Nephron progenitor cell (in vitro differentiated cells): ENCODE results near the gene OR5B2.
"Not testable (repeated sequence)": the region's sequence is repeated elsewhere in the genome, so short reads cannot be mapped to it uniquely, and the experiment has no call there.

Source experiments
- DNase-seq: peaks from one replicate; pipeline ENCODE4 v3.0.0; 2021
- H3K27ac Mint-ChIP-seq: 2 replicates; pipeline ENCODE4 v1.8.0; 2021; ENCODE audit warnings: mild to moderate bottlenecking, moderate library complexity, mixed read lengths
- H3K27me3 Mint-ChIP-seq: 2 replicates; pipeline ENCODE4 v1.8.0; 2021; ENCODE audit warnings: mild to moderate bottlenecking, low read depth, mixed read lengths; ENCODE audit not compliant: poor library complexity
- H3K36me3 Mint-ChIP-seq: 2 replicates; pipeline ENCODE4 v1.8.0; 2021; ENCODE audit warnings: low read depth, mixed read lengths
- H3K4me1 Mint-ChIP-seq: 2 replicates; pipeline ENCODE4 v1.8.0; 2021; ENCODE audit warnings: mixed read lengths
- H3K4me3 Mint-ChIP-seq: 2 replicates; pipeline ENCODE4 v1.8.0; 2021; ENCODE audit warnings: mild to moderate bottlenecking, moderate library complexity, mixed read lengths
- H3K9me3 Mint-ChIP-seq: 2 replicates; pipeline ENCODE4 v1.8.0; 2021; ENCODE audit warnings: mild to moderate bottlenecking, moderate library complexity, mixed read lengths
- CTCF ChIP-seq: fragments of 200-600 bp; sonication (generic); IDR thresholded peaks from 2 replicates; pipeline ENCODE4 v1.5.0; 2021; ENCODE audit warnings: antibody characterized with exemption

The OR5B2 gene

GRCh38 chr11:58406774-58407173 lies 21.1 kb downstream of the OR5B2 start, which contains the start of gene OR5B3:
Gene OR5B3 (minus strand): TSS chr11:58406874. CDS start chr11:58403409, 3,465 bp downstream.
- Mint-ChIP-seq H3K36me3 (no peaks in the 10 kb centered on the region), H3K27ac (no peak within 1 kb of the TSS), H3K9me3 (peaks cover 29% of the 10 kb centered on the region), H3K4me1 (no peaks in the 10 kb centered on the region), H3K4me3 (no peak within 1 kb of the TSS), H3K27me3 (no peaks in the 10 kb centered on the region)
- TF ChIP-seq CTCF = no peak
- no peak for DNase-seq

- H3K27me3 Mint-ChIP-seq, H3K27ac Mint-ChIP-seq, DNase-seq, H3K36me3 Mint-ChIP-seq, H3K4me3 Mint-ChIP-seq, H3K4me1 Mint-ChIP-seq, H3K9me3 Mint-ChIP-seq: not testable (repeated sequence)
Measured at GRCh38 chr11:58399622-58400021, 28.3 kb downstream of the OR5B2 start.

- TF ChIP-seq CTCF = no peak
- Mint-ChIP-seq H3K36me3 (no peaks in the 10 kb centered on the region), H3K4me3 (no peak overlapping the region), H3K27me3 (peaks cover 4% of the 10 kb centered on the region), H3K27ac (no peak overlapping the region), H3K4me1 (no peaks in the 10 kb centered on the region), H3K9me3 (peaks cover 13% of the 10 kb centered on the region)
- no peak for DNase-seq
Measured at GRCh38 chr11:58395581-58395980, 32.3 kb downstream of the OR5B2 start.

- TF ChIP-seq CTCF = no peak
- no peak for DNase-seq
Measured at GRCh38 chr11:58394195-58394594, 33.7 kb downstream of the OR5B2 start.

GRCh38 chr11:58392746-58393145 lies 35.2 kb downstream of the OR5B2 start:
- no peaks in the 10 kb centered on the region for H3K36me3 Mint-ChIP-seq
- no peak for TF ChIP-seq CTCF
- DNase-seq = no peak
- H3K27me3 Mint-ChIP-seq = peaks cover 4% of the 10 kb centered on the region
- no peaks in the 10 kb centered on the region for H3K4me1 Mint-ChIP-seq
- peaks cover 13% of the 10 kb centered on the region for H3K9me3 Mint-ChIP-seq
- H3K4me3 Mint-ChIP-seq = no peak overlapping the region
- H3K27ac Mint-ChIP-seq = no peak overlapping the region

More at GRCh38 chr11:58394195-58394594, 33.7 kb downstream of the OR5B2 start:
- peaks cover 4% of the 10 kb centered on the region for H3K27me3 Mint-ChIP-seq
- peaks cover 13% of the 10 kb centered on the region for H3K9me3 Mint-ChIP-seq
- no peaks in the 10 kb centered on the region for H3K4me1 Mint-ChIP-seq
- no peak overlapping the region for H3K27ac Mint-ChIP-seq
- H3K36me3 Mint-ChIP-seq = no peaks in the 10 kb centered on the region
- no peak overlapping the region for H3K4me3 Mint-ChIP-seq

GRCh38 chr11:58391879-58392278 lies 36.0 kb downstream of the OR5B2 start:
- TF ChIP-seq CTCF = no peak
- H3K27ac Mint-ChIP-seq = no peak overlapping the region
- peaks cover 13% of the 10 kb centered on the region for H3K9me3 Mint-ChIP-seq
- no peak overlapping the region for H3K4me3 Mint-ChIP-seq
- no peaks in the 10 kb centered on the region for H3K36me3 Mint-ChIP-seq
- H3K27me3 Mint-ChIP-seq = peaks cover 4% of the 10 kb centered on the region
- H3K4me1 Mint-ChIP-seq = no peaks in the 10 kb centered on the region
- no peak for DNase-seq
